Left kidney (tissue), 2 donors: ENCODE measurements around the gene DHDH. TPM values are rescaled to one million over a fixed set of nuclear protein-coding genes. Genes with fewer than 3 reads are reported as not detected.

ENCODE experiments used
- DNase-seq: peaks from one replicate; pipeline ENCODE4 v3.0.0-alpha.2; 2013
- polyA plus RNA-seq: library from polyadenylated mRNA; unstranded; fragments of 120-200 nt; gene quantifications from one replicate; pipeline ENCODE4 v1.2.1, GENCODE V29; 2013; ENCODE audit not compliant: insufficient read length

The DHDH gene
- polyA plus RNA-seq, 1 donor: 4.6 TPM

DNA sequence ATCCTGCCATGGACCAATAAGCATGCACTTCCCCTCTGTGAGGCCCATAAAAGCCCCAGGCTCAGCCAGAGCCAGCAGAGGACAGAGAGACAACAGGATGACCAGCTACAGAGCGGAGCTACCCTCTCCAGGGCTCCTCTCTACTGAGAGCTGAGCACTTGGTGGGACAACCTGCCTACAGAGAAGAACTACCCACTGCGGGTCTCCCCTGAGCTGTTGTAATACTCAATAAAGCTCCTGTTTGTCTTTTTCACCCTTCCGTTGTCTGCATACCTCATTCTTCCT is 13.7 kb downstream of the DHDH start:
- DNase-seq: no peak

- no peak for DNase-seq
Measured at GRCh38 chr19:48950159-48950558, 16.7 kb downstream of the DHDH start.

GRCh38 chr19:48950830-48951519 is 17.5 kb downstream of the DHDH start:
- DNase-seq: no peak

DNA sequence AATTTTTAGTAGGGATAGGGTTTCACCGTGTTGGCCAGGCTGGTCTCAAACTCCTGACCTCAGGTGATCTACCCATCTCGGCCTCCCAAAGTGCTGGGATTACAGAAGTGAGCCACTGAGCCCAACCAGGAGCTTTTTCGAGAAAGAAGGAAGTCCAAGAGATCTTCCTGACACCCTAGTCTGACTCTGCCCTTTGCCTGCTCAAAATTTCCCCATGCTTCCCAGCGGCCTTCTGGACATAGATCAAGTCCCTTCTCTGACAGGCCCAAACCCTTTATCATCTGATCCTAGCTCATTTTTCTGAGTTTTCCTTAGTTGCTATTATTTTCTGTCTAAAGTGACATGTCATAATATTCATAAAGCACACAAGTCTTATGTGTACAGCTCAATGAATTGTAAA is 19.6 kb downstream of the DHDH start:
- DNase-seq: no peak

- no peak for DNase-seq
Measured at GRCh38 chr19:48953990-48954594, 20.6 kb downstream of the DHDH start.

DNA sequence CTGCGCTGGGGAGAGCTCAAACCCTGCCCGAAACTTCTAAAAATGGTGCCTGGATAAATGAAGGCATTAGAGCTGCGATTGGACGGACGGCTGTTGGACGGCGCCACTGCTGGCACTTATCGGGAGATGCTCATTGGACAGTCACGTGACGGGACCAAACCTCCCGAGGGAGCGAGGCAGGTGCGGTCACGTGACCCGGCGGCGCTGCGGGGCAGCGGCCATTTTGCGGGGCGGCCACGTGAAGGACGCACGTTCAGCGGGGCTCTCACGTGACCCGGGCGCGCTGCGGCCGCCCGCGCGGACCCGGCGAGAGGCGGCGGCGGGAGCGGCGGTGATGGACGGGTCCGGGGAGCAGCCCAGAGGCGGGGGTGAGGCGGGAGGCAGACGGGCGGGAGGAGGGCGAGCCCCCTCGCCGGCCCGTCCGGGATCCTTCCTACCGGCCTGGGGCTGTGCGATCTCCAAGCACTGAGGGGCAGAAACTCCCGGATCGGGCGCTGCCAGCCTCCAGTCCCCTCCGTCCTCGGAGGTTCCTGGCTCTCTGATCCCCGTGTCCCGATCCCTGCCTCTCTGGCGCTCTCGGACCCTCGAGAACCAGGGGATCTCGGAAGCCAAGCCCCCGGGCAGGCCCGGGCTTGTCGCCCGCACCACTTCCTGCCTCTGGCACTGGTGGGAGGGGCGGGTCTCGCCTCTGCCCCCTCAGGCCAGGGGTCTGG is 21.3 kb downstream of the DHDH start, which contains the start of gene BAX:
BAX (plus strand) TSS at position 281 of the 713 bp plus-strand sequence; CDS start at position 335, 54 bp downstream.
- peak; percentile 93 for DNase-seq

- no peak for DNase-seq
Measured at GRCh38 chr19:48955308-48955958, 21.9 kb downstream of the DHDH start.

DNA sequence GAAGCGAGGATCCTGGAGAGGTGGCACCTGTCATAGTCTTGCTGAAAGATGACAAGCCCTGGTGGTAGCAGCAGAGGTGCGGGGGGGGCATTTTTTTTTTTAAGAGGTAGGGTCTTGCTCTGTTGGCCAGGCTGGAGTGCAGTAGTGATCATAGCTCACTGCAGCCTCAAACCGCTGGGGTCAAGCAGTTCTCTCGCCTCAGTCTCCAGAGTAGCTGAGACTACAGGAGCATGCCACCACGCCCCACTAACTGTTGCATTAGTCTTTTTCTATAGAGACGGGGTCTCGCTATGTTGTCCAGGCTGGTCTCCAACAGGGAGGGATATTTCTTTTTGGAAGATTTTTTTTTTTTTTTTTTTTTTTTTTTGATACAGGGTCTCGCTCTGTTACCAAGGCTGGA is 24.5 kb downstream of the DHDH start:
- DNase-seq: no peak

DNA sequence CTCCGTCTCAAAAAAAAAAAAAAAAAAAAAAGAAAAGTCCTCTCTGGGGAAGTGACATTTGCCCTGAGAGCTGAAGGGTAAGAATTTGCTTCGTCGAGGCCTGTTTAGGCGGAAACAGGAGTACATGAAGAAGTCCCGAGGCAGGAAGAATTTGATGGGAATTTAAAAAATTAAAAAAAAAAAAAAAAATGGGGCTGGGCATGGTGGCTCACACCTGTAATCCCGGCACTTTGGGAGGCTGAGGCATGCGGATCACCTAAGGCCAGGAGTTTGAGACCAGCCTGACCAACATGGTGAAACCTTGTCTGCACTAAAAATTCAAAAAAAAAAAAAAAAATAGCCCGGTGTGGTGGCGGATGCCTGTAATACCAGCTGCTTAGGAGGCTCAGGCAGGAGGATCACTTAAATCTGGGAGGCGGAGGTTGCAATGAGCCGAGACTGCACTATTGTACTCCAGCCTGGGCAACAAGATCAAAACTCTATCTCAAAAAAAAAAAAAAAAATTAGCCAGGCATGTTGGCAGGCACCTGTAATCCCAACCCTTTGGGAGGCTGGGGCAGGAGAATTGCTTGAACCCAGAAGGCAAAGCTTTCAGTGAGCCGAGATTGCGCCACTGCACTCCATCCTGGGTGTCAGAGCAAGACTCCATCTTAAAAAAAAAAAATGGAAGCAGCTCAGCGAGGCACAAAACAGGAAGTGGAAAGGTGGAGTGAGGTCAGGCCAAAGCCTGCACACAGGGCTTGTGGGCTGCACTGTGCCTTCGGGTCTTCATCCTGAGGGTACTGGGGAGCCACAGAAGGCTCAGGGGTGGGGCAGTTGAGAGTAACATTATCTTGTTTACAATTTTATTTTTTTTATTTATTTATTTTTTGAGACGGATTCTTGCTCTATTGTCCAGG is 26.1 kb downstream of the DHDH start:
- DNase-seq: no peak

- DNase-seq: no peak
Measured at GRCh38 chr19:48961051-48961649, 27.7 kb downstream of the DHDH start.

DNA sequence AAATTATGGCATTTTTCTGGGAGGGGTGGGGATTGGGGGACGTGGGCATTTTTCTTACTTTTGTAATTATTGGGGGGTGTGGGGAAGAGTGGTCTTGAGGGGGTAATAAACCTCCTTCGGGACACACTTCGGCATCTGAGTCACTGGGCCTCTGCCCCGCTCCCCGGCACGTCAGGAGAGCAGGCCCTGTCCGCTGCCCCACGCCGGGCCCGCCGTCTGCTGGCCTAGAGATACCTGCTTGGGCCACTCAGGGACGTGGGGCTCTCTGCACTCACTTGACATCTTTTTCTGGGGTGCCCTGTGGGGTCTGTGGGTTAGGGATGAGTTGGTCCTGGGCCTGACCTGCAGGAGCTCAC is 28.2 kb downstream of the DHDH start:
- DNase-seq: no peak

DNA sequence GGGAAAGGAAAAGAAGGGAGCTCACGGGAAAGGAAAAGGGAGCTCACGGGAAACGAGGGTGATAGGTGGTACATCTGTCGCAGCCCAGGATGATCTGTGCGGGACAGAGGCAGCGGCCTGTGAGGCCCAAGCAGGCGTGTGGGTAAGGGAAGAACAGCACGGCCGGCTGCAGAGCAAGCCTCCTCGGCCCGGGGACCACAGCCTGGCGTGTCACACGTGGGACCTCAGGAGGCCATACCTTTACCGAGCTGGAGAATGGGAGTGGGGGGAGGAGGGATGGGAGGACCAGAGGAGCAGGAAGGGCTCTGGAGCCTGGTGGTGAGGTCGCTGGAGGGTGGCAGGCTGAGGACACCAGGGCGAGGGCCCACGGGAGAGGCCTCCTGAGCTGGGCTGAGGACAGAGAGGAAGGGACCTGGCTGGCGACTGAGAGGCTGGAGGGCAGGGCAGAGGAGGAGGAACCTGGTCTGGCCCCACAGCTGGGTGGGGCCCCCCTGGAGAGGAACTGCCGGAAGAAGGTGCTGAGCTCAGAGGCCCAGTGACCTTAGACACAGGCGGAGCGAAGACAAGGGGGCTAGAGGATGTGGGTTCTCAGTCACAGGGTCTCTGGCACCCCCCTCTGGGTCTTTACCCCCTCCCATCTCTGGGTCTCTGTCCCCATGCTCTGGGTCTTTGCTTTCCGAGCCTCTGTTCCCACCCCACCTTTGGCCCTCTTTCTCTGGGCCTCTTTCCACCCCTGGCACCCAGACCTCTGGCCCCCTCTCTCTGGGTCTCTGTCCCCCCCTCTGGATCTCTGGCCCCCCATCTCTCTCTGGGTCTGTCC is 28.7 kb downstream of the DHDH start:
- no peak for DNase-seq

- no peak for DNase-seq
Measured at GRCh38 chr19:48962849-48963165, 29.3 kb downstream of the DHDH start.

- DNase-seq: peak; percentile 51
Measured at GRCh38 chr19:48963371-48964204, 30.1 kb downstream of the DHDH start.

- no peak for DNase-seq
Measured at GRCh38 chr19:48964205-48965039, 30.9 kb downstream of the DHDH start.

GRCh38 chr19:48965040-48965805 is 31.7 kb downstream of the DHDH start, which contains the start of gene FTL:
TSS of gene FTL (plus strand) at chr19:48965309. CDS start at chr19:48965508, 199 bp downstream.
- peak; percentile 94 for DNase-seq

- peak; percentile 88 for DNase-seq
Measured at GRCh38 chr19:48965806-48966540, 32.5 kb downstream of the DHDH start.
